ENCODE data around the gene SLC30A9. TPM values are rescaled to one million over a fixed set of nuclear protein-coding genes. Genes with fewer than 3 reads are reported as not detected.

The SLC30A9 gene
- total and polyA plus RNA-seq, 2 of the 13 experiments (the other 11 are each of a cell fraction or from before 2014, with no cell fraction given) = 27.5 to 72.8 TPM

- BruUV-seq (replicated peaks) = no TSS peak
- no peak overlapping the region for H3K4me2 ChIP-seq (ENCODE audit: low read depth, low read length)
- no peaks in the 10 kb centered on the region for H3K79me2 ChIP-seq (ENCODE audit: insufficient read depth, low read length)
- in situ Hi-C loops (cut with HindIII; ENCODE audit: extremely low pct_ligation_motif_present, low pct_unique_long_range_greater_than_20kb) (no loop called here), intact Hi-C loops (cut with micrococcal nuclease; ENCODE audit: unreplicated experiment) (no loop called here)
- ChIA-PET POLR2A (no interaction called here), CTCF (ENCODE audit: low intra/inter-chr PET ratio, low total read pairs) (no interaction called here)
- TF ChIP-seq RCOR2 (CRISPR knock-in tag; IDR thresholded peaks at IDR 0.05) (no peak), ARID4A (CRISPR knock-in tag; IDR thresholded peaks at IDR 0.05; ENCODE audit: borderline replicate concordance) (no peak), THAP8 (CRISPR knock-in tag; IDR thresholded peaks at IDR 0.05; ENCODE audit: borderline replicate concordance) (no peak), TAF15 (IDR thresholded peaks at IDR 0.05; ENCODE audit: low read depth, low read length, poor library complexity, severe bottlenecking) (no peak), ZNF749 (CRISPR knock-in tag; IDR thresholded peaks at IDR 0.05; ENCODE audit: borderline replicate concordance) (no peak), HOXA3 (CRISPR knock-in tag; IDR thresholded peaks at IDR 0.05) (no peak), ZNF382 (CRISPR knock-in tag; IDR thresholded peaks at IDR 0.05; ENCODE audit: borderline replicate concordance) (no peak), ZNF251 (CRISPR knock-in tag; IDR thresholded peaks at IDR 0.05) (no peak)
- no peak for DNase-seq (ENCODE audit: low spot score)
- 93% methylated on average over 1 of the region's 1 CpG for WGBS (ENCODE audit: low lambda C conversion rate)
- H3K27me3 ChIP-seq (ENCODE audit: control insufficient read depth in 1 of 2, insufficient read depth in 2 of 2, low read length in 2 of 2) = no peaks in the 10 kb centered on the region
- H3K27ac ChIP-seq (ENCODE audit: extremely low read length, insufficient read depth, low read length) = no peak overlapping the region
- no peak overlapping the region for H3K4me3 ChIP-seq (replicated peaks in 1 of 3; ENCODE audit: insufficient read depth in 1 of 3, low read depth in 2 of 3, low read length in 3 of 3)
- peaks cover 0 to 13% of the 10 kb centered on the region in 2 experiments; a peak in 2 of 5 replicates for H3K36me3 ChIP-seq (replicated peaks in 1 of 2; ENCODE audit: control insufficient read depth in 1 of 2, insufficient read depth in 2 of 2, low read length in 2 of 2)
- ATAC-seq = no peak
- no peak overlapping the region for H3K9ac ChIP-seq (ENCODE audit: insufficient read depth, low read depth, low read length)
- no peak for FAIRE-seq
- no peak overlapping the region for H2AFZ ChIP-seq (ENCODE audit: low read length)
- no peaks in the 10 kb centered on the region for H3K9me3 ChIP-seq (ENCODE audit: low read length)
- no peaks in the 10 kb centered on the region for H3K4me1 ChIP-seq (ENCODE audit: insufficient read depth, low read length)
- no peaks in the 10 kb centered on the region for H4K20me1 ChIP-seq (ENCODE audit: insufficient read depth, low read length)
Measured at GRCh38 chr4:42074294-42074693, 84.0 kb downstream of the SLC30A9 start.

All from HepG2 (cell line).